GM19467 (cell line): Measurements from ENCODE around the gene SOCS6.
"Not testable (repeated sequence)": the region's sequence is repeated elsewhere in the genome, so short reads cannot be mapped to it uniquely, and the experiment has no call there.

Experiments
- ATAC-seq: cut with Tn5 transposase; IDR thresholded peaks from one replicate; pipeline ENCODE4 v1.9.1; 2021; ENCODE audit warnings: mild to moderate bottlenecking, moderate library complexity; ENCODE audit not compliant: unreplicated experiment

SOCS6 gene

GRCh38 chr18:70354771-70355170 is 65.9 kb downstream of the SOCS6 start:
- no peak for ATAC-seq

DNA sequence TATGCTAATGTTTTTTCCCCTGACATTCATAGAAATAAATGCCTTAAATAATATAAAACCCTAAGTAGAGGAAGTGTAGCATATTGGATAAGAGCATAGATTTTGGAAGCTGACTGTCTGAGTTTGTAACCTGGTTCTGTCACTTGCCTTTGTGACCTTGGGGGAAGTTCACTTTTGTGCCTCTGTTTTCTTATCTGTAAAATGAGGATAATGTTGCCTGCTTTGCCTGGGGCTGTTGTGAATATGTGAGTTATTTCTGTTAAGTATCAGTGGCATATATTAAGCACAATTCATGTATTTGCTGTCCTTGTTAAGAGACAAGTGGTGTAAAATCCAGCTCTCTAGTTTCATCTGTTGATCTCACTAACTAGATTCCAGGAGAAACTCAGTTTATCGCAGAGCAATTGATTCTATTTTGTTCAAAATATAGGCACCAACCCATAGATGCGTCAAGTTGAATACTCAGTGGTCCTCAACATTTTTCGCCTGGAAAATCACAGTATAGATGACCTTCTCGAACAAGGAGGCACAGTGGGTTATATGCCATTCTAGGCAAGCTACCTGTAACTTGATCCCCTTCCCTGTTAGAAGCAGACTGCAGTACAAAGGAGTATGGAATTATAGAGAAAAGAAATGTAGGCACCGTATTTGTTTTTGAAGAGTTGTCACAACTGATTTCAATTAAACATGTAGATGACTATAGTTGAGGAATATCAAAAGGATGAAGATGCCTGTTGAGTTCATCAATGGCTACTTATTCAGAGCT is 67.0 kb downstream of the SOCS6 start:
- ATAC-seq, result no peak

DNA sequence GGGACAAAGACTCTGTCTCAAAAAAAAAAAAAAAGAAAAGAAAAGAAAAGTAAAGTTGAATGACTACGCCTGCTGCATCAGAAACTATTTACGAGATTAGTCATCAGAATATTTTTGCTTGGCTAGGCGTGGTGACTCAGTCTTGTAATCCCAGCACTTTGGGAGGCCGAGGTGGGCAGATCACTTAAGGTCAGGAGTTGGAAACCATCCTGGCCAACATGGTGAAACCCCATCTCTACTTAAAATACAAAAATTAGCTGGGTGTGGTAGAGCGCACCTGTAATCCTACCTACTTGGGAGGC is 69.2 kb downstream of the SOCS6 start:
- ATAC-seq, result peak; percentile 55

DNA sequence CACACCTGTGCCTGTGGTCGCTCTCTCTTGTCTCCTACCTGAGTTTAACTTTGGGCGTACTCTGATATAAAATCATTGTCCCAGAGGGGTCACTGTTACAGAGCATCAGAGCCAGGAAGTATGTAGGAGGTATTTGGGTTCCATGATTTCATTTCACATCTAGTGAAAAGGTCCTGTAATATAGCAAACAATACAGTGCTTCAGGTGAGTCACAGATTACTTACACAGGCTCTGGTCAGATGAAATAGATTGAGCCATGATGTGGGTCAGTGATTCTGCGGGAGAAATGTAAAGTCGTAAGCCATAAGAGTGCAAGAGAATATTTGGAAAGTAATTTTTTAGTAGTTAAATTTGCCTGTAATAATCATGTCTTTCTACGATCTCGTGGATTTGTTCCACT is 70.2 kb downstream of the SOCS6 start:
- ATAC-seq, result no peak

DNA sequence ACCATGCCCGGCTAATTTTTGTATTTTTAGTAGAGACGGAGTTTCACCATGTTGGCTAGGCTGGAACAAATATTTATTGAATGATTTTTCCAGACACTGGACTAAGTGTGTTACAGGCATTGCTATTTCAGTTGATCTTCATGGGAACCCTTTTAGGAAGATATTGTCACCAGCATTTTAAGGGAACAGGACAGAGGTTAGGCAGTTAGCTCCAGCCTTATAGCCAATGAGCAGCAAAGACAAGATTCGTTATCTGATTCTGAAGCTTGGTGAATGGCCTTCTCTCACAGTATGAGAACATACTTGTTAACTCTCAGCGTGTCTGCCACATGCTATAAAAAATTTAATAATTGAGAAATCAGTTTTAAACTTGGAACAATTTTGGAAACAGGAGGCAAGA is 73.4 kb downstream of the SOCS6 start:
- ATAC-seq, result no peak

DNA sequence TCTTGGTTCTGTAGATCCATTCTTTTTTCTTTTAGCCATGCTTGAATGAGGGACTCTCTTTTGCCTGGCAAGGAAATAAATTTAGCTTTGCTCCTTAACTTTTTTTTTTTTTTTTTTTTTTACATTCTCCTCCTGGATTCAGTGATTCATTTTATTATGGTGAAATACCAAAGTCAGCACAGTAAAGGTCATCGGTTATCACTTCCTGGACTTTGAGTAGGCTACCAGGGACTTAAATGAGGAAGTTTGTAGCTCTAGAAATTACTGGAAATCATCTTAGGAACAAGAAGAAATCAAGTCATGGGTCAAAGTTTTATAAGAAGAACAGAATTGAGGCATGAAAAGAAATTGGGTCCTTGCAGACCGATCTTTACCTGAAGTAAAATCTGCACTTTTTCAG is 75.0 kb downstream of the SOCS6 start:
- no peak for ATAC-seq

DNA sequence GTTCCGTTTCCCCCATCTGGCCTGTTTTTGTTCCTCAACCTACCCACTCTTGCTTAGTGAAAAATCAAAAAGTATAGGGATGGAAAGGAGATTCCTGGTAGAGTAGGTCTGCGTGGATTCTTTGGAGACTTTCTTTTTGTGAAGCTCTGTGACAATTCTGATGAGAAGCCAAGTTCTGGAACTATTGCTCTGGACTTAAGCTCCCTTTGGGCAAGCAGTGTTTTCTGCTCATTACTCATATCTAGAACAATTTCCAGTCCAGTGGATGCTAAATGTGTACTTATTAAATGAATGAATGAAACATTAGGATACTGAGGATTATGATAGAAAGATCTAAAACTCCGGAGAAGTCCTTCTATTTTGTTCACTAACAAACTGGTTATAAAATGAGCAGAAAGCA is 76.5 kb downstream of the SOCS6 start:
- ATAC-seq, result no peak

DNA sequence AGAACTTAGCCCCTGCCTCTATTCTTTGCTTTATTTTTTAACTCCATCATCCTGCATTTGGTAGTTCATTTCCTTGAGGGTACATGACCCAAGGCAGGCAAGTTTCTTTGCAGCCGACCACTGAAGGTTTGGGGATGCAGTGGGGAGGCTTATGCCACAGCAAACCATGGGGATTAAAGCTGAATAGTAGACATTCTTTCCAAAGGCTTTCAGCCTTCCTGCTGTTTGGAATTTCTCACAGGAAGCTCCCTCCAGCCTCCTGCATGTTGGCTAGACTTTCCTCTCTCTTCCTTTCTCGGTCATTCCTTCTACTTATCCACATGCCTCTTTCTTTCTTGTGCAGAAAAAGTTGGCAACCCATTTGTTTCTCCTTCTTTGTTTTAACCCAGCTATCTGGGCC is 77.3 kb downstream of the SOCS6 start:
- ATAC-seq, result no peak

DNA sequence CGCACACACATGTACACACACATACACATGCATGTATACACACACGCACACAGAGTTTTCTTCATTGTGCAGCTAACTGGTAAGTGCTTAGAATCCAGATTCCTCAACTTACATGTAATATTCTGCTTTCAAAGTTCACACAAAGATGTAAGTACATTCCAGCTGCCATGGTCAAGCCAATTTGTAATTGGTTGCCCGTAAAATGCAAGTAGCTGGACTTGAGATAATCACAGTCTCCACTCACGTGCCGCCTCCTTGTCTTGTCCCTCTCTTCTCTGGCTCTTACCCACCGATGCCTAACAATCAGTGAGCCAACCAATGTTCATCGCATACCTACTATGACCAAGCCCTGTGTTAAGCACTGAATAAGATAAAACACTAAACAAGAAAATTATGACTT is 77.8 kb downstream of the SOCS6 start:
- ATAC-seq, result no peak

DNA sequence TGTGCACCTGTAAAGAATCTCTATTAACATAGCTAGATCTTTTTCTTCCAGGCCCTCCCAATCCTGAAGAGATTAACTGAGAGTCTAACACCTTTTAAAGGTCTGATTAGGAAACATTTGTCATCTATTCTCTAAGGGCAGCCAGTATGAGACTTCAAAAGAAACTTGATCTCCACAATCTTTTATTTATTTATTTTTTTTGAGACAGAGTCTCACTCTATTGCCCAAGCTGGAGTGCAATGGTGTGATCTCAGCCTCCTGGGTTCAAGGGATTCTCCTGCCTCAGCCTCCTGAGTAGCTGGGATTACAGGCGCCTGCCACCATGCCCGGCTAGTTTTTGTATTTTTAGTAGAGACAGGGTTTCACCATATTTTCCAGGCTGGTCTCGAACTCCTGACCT is 78.5 kb downstream of the SOCS6 start:
- ATAC-seq, result not testable (repeated sequence)

- no peak for ATAC-seq
Observed at GRCh38 chr18:70368903-70369302, 80.1 kb downstream of the SOCS6 start.

GRCh38 chr18:70370762-70371733 is 82.2 kb downstream of the SOCS6 start:
- ATAC-seq, result no peak

- ATAC-seq, result no peak
Observed at GRCh38 chr18:70371908-70372307, 83.1 kb downstream of the SOCS6 start.

DNA sequence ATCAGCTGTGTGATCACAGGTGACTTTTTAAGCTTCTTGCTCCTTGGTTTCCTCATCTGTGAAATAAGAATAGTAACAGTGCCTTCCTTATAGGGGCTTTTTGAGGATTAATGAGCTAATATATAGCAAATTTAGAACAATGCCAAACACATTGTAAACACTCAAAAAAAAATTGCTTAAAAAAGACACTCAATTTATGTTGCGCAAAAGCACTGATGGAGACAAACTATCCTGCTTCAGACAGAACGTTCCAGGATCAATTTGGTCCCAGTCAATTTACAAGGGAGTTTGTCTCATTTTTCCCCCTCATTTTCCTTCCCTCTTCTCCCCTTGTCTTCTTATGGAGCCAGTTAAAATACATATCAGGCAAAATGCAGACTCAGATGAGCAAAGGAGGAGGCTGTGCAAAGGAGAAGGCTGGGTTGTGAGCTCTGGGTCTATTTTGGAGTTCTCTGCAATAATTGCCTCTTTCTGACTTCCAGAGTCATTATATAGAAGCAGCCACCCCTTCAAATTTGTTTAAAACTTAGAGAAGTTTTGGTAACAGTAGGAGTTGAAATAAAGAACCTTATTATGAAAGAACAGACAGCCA is 83.7 kb downstream of the SOCS6 start:
- no peak for ATAC-seq

- ATAC-seq, result no peak
Observed at GRCh38 chr18:70373042-70373519, 84.2 kb downstream of the SOCS6 start.

- no peak for ATAC-seq
Observed at GRCh38 chr18:70374154-70374553, 85.3 kb downstream of the SOCS6 start.

DNA sequence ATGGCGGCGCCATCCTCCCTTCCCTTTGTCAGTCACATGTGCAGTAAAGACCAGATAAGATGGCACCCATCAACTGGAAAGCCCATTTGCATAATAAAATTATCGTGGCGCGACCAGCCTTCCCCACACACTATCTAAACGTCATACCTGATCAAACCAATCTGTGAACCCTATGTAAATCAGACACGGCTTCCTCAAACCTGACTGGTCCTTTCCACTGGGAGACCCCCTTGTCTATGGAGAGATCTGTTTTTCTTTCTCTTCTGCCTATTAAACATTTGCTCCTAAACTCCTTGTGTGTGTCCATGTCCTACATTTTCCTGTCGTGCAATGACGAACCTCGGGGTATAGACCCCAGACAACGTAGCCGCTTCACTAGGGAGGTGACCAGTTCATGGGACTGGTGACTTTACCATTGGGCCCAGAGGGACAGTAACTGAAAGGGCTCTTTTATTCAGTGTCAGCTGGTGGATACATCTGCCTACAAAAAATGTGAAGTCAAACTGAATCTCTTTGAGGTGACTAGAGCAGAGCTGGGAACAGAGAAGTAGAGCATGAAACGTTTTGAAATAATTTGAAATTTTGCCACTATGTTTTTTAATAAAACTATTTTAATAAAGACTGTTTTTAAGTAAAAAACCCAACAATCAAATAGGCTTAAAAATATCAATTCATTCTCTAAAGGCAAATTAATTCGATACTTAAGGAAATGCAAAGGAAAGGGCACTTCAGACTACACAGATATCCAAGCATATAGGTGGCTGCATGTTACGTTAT is 87.5 kb downstream of the SOCS6 start:
- no peak for ATAC-seq

DNA sequence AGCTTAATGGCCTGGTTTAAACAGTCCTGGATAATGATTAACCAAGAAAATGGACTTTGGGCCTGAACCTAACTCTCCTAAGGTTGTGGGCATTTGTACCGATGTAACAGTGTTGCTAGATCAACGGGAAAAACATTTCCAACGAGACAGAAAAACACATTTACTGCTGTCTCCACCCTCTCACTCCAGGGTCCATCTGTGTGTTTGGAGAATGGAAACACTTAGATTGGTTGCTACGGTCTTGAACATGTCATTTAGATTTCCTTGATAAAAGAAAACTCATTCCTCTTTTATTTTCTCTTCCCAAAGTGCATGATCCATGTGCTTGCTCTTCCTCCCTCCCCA is 88.0 kb downstream of the SOCS6 start:
- no peak for ATAC-seq

DNA sequence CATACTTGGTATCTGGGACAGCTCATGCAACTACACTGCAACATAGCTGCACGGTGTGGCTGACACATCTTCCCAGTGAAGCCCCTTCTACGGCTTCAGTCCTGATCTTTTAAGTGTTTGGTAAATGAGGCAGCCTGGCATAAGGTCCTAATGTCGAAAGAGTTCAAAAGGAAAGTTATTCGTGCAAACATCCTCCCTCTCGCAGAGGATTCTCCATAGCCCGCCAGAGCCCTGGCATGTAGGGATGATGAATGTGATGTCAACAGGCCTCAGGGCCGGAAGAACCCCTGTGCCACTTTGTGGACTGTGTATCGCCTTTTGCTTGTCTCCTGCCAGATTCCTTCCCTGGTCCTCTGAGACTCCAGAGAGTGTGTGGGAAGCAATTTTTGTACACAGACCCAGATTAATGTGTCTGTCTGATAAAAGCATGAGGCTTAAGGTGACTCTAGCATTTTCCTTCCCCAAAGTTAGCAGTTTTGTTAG is 88.5 kb downstream of the SOCS6 start:
- ATAC-seq, result no peak

GRCh38 chr18:70377857-70378701 is 89.2 kb downstream of the SOCS6 start:
- ATAC-seq, result no peak
